Measurements from ENCODE around the gene TTI1. TPM values are rescaled to one million over a fixed set of nuclear protein-coding genes. Genes with fewer than 3 reads are reported as not detected.

The TTI1 gene
- total RNA-seq, 1 donor from 2014 or later = 30.1 TPM

Other genes with a start within 250 kb of the TTI1 start
- gene VSTM2L, start 130.3 kb downstream of the TTI1 start, total RNA-seq = not detected in 2 replicates
- 38.4 and 40.8 TPM in 2 replicates for gene RPRD1B, start 290 bp upstream of the TTI1 start, total RNA-seq
- gene TGM2, start 131.8 kb upstream of the TTI1 start, total RNA-seq = 20.8 and 22.9 TPM in 2 replicates
- gene KIAA1755, start 227.3 kb upstream of the TTI1 start, total RNA-seq = not detected in 2 replicates

All from activated B cell treated with CpG ODN at 0.5 μM for 24 hours (primary cell).